ENCODE data around the gene GPC5. TPM values are rescaled to one million over a fixed set of nuclear protein-coding genes. Genes with fewer than 3 reads are reported as not detected.

GPC5 gene
- total RNA-seq, 4 donors from 2014 or later: 0.74 to 1.1 TPM; not detected in 2

- no peak for DNase-seq (ENCODE audit: low spot score)
- no peak for ATAC-seq (ENCODE audit: low FRiP score)
- no peak for TF ChIP-seq CTCF (IDR thresholded peaks at IDR 0.05)
These were observed 240.9 kb downstream of the GPC5 start for GRCh38 chr13:91639330-91639729.

GRCh38 chr13:91643394-91643793 is 245.0 kb downstream of the GPC5 start:
- DNase-seq (ENCODE audit: low spot score) (no peak), ATAC-seq (ENCODE audit: low FRiP score) (no peak)
- TF ChIP-seq CTCF (IDR thresholded peaks at IDR 0.05): no peak

GRCh38 chr13:91644806-91645205 is 246.4 kb downstream of the GPC5 start:
- no peak for DNase-seq (ENCODE audit: low spot score)
- no peak for TF ChIP-seq CTCF (IDR thresholded peaks at IDR 0.05)
- ATAC-seq (ENCODE audit: low FRiP score): no peak

GRCh38 chr13:91647361-91647990 is 249.1 kb downstream of the GPC5 start:
- DNase-seq (ENCODE audit: low spot score): no peak
- ATAC-seq (ENCODE audit: low FRiP score): no peak
- TF ChIP-seq CTCF (IDR thresholded peaks at IDR 0.05): no peak

GRCh38 chr13:91648012-91648411 is 249.6 kb downstream of the GPC5 start:
- no peak for ATAC-seq (ENCODE audit: low FRiP score)

GRCh38 chr13:91649456-91649855 is 251.0 kb downstream of the GPC5 start:
- DNase-seq (ENCODE audit: low spot score) (no peak), ATAC-seq (ENCODE audit: low FRiP score) (no peak)
- no peak for TF ChIP-seq CTCF (IDR thresholded peaks at IDR 0.05)

More at GRCh38 chr13:91648012-91648411, 249.6 kb downstream of the GPC5 start:
- no peak for TF ChIP-seq CTCF (IDR thresholded peaks at IDR 0.05)
- no peak for DNase-seq (ENCODE audit: low spot score)
